ENCODE measurements around the gene SNAI3. TPM values are rescaled to one million over a fixed set of nuclear protein-coding genes. Genes with fewer than 3 reads are reported as not detected.

Gene SNAI3
- total RNA-seq (2021; fragmentation: NEBNext Ultra II Directional; extraction: Animal tissue kit (Norgen Biotek cat#: 25700)): 8.5 and 8.7 TPM in 2 replicates
- 13.3 and 15.8 TPM in 2 replicates for polyA plus RNA-seq (2011; rRNA removed)
- polyA plus RNA-seq (2011; cell fraction: cytosol; rRNA removed): 9.4 TPM
- 11.3 TPM for polyA plus RNA-seq (2011; cell fraction: nucleus; rRNA removed)
- polyA plus RNA-seq (2012, experiment 1 of 2): 5.5 to 8.7 TPM (median 8.3 TPM) in 4 replicates
- polyA plus RNA-seq (2012, experiment 2 of 2): 9.6 TPM
- polyA plus RNA-seq (2013, experiment 1 of 2): 9.0 TPM
- polyA plus RNA-seq (2013, experiment 2 of 2): 9.0 TPM
- 4.3 and 5.2 TPM in 2 replicates for polyA minus RNA-seq (2011; rRNA and poly(A)+ RNA removed)
- 7.3 TPM for polyA minus RNA-seq (2011; cell fraction: cytosol; rRNA and poly(A)+ RNA removed)
- 4.7 TPM for polyA minus RNA-seq (2011; cell fraction: nucleus; rRNA and poly(A)+ RNA removed)
- long read RNA-seq, experiment 1, transcript SNAI3-201 (3 exons, 1,732 nt): major isoform, 9 of 13 reads
- long read RNA-seq, experiment 1, partial matches to known transcripts: 0 of 13 reads
- long read RNA-seq, experiment 1, other reads (novel, unspliced or antisense): 4 of 13 reads
- long read RNA-seq, experiment 2, transcript SNAI3-201 (3 exons, 1,732 nt): major isoform, 5 of 6 reads
- long read RNA-seq, experiment 2, partial matches to known transcripts: 0 of 6 reads
- long read RNA-seq, experiment 2, other reads (novel, unspliced or antisense): 1 of 6 reads

DNA sequence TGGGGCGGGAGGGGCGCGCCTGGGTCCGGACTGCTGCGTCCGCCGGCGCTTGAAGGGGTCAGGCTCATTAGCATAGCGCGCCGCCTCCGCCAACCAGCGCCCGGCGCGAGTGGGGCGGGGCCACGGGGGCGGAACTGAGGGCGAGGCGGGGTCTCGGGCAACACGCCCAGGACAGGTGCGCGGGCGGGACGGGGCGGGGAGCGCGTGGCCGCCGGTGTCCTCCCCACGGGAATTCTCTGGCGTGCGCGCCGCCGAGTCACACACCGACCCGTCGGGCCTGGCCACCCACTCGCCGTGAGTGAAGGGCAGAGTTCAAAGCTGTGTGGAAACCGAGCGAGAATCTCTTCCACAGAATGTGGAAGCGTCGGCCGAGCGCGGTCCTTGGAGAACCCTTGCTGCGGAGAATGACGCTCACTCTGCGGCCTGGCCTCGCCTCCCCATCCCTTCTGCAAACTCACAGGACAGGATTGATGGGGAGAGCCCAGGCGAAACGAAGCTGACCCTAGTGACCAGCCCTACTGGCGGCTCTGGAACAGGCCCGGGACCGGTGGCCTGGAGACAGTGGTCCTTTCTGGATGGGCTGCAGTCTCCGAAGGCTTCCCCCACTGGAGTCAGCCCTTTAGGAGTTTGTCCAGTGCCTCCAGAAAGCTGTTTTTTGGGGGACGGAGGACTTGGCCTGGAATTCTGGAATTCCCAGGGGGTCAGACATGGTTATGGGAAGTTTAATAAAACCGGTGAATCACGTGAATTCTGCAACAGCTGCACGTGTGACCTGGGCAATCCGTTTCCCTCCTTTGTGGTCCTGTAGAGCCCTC lies at the start of gene SNAI3:
TSS of gene SNAI3 (minus strand) at position 69 of the 815 bp plus-strand sequence. CDS start 101 bp downstream, outside the sequence.
- H2BK120ac ChIP-seq (replicated peaks; ENCODE audit: low read depth, low read length): no peak within 1 kb of the TSS
- no peak within 1 kb of the TSS for H3K27ac ChIP-seq (ENCODE audit: low read depth, low read length)
- POLR2A ChIA-PET (ENCODE audit: partially characterized antibody): interaction anchor here (0.6 to 2.3 kb wide), 7 partner anchors 9 to 178 kb away, joined by 3 to 6 read pairs (median 3); no protein-coding TSS in a partner anchor
- 17% methylated on average over 40 of the region's 65 CpGs; no CpG with 5 or more reads in 1 of the 2 experiments for WGBS, 2 experiments (ENCODE audit: extremely low coverage in 1 of 2, insufficient coverage in 1 of 2, insufficient read length in 1 of 2, insufficient replicate concordance in 2 of 2, low coverage in 1 of 2, low lambda C conversion rate in 2 of 2, missing lambda C conversion rate in 1 of 2)
- H3K4me3 ChIP-seq (ENCODE audit: extremely low read depth in 1 of 4, insufficient read depth in 2 of 4, low read depth in 3 of 4, low read length in 4 of 4): peak within 1 kb of the TSS; percentile 61 to 77 (median 69)
- H2BK15ac ChIP-seq (ENCODE audit: low read length): peak within 1 kb of the TSS; percentile 97; the same call in 1 of the 2 replicates
- H3K18ac ChIP-seq (ENCODE audit: extremely low read depth, low read length): peak within 1 kb of the TSS; percentile 78
- peak within 1 kb of the TSS; percentile 69 to 98 for H3K4me2 ChIP-seq (ENCODE audit: insufficient read depth in 1 of 2, low read depth in 2 of 2, low read length in 2 of 2)
- H3K14ac ChIP-seq (ENCODE audit: insufficient read length): no peak within 1 kb of the TSS
- no peak within 1 kb of the TSS for H4K5ac ChIP-seq (ENCODE audit: insufficient read length, low read depth, low read length)
- H4K91ac ChIP-seq (replicated peaks; ENCODE audit: insufficient read length, low read length): peak within 1 kb of the TSS; percentile 12
- H3K27me3 ChIP-seq (replicated peaks in 1 of 4; ENCODE audit: control insufficient read depth in 3 of 4, extremely low read depth in 1 of 4, insufficient read depth in 3 of 4, low read length in 3 of 4): peaks cover 0 to 12% (median 9%) of the 10 kb centered on the region in 4 experiments; a peak in 3 of 7 replicates
- H3K79me2 ChIP-seq (ENCODE audit: control insufficient read depth in 1 of 2, insufficient read depth in 2 of 2, low read length in 2 of 2): no peaks in the 10 kb centered on the region
- peaks cover 0 to 3% of the 10 kb centered on the region in 2 experiments for H4K20me1 ChIP-seq (replicated peaks in 1 of 2; ENCODE audit: control insufficient read depth in 1 of 2, insufficient read depth in 2 of 2, low read length in 2 of 2)
- FAIRE-seq: no peak
- no peak within 1 kb of the TSS for H2AK5ac ChIP-seq (ENCODE audit: low read depth, low read length)
- H3K36me3 ChIP-seq (ENCODE audit: control insufficient read depth in 2 of 4, insufficient read depth in 4 of 4, low read length in 3 of 4): no peaks in the 10 kb centered on the region
- H3K9ac ChIP-seq (replicated peaks in 1 of 4; ENCODE audit: extremely low read depth in 1 of 4, low read depth in 3 of 4, low read length in 3 of 4): peak within 1 kb of the TSS; percentile 13 to 41 (median 22); a peak in 4 of 7 replicates
- no peak within 1 kb of the TSS for H2BK20ac ChIP-seq (ENCODE audit: low read length)
- no peaks in the 10 kb centered on the region for H3K9me3 ChIP-seq (ENCODE audit: insufficient read depth in 2 of 2, low read depth in 1 of 2, low read length in 1 of 2)
- peak within 1 kb of the TSS; percentile 35; the same call in 1 of the 2 replicates for H2BK5ac ChIP-seq (ENCODE audit: low read depth, low read length)
- H3K79me1 ChIP-seq (ENCODE audit: low read depth, low read length): no peaks in the 10 kb centered on the region
- peak; percentile 23 to 98 for DNase-seq (ENCODE audit: low read depth in 1 of 2, low spot score in 2 of 2)
- no peak within 1 kb of the TSS for H3K4ac ChIP-seq (replicated peaks; ENCODE audit: insufficient read length, low read depth, low read length)
- CTCF ChIA-PET (ENCODE audit: partially characterized antibody): interaction anchor here (0.6 to 5.7 kb wide), 11 partner anchors 14 to 738 kb away, joined by 3 to 87 read pairs (median 3); no protein-coding TSS in a partner anchor
- H3K4me1 ChIP-seq (replicated peaks in 1 of 4; ENCODE audit: control insufficient read depth in 3 of 4, insufficient read depth in 4 of 4, low read length in 3 of 4): peaks cover 0 to 8% (median 6%) of the 10 kb centered on the region in 4 experiments; a peak in 6 of 7 replicates
- H3K56ac ChIP-seq (replicated peaks; ENCODE audit: insufficient read length, low read depth, low read length): peak within 1 kb of the TSS; percentile 24
- peak within 1 kb of the TSS; percentile 80; the same call in 1 of the 2 replicates for H2BK12ac ChIP-seq (ENCODE audit: low read depth, low read length)
- peak within 1 kb of the TSS; percentile 35 for H4K8ac ChIP-seq (ENCODE audit: extremely low read depth, insufficient read depth, low read length)
- H3K23me2 ChIP-seq (ENCODE audit: low read depth, low read length): peaks cover 13% of the 10 kb centered on the region; the same call in 1 of the 2 replicates
- H2AFZ ChIP-seq (ENCODE audit: low read length): peak within 1 kb of the TSS; percentile 68; the same call in 1 of the 2 replicates
- H3K23ac ChIP-seq (ENCODE audit: insufficient read length): no peak within 1 kb of the TSS
- TF ChIP-seq ASH2L (IDR thresholded peaks at IDR 0.05; ENCODE audit: low read length): peak; percentile 32
- TF ChIP-seq HDAC2 (IDR thresholded peaks at IDR 0.05; ENCODE audit: borderline replicate concordance in 1 of 2, low read depth in 2 of 2, low read length in 2 of 2): no peak
- TF ChIP-seq BACH1 (IDR thresholded peaks at IDR 0.05; ENCODE audit: low read length): peak; percentile 22; the same call in 1 of the 2 replicates
- no peak for TF ChIP-seq PHF8 (conservative IDR thresholded peaks at IDR 0.05; ENCODE audit: low read depth, low read length)
- no peak for TF ChIP-seq RFX5 (IDR thresholded peaks at IDR 0.05; ENCODE audit: borderline replicate concordance, low read depth, low read length)
- TF ChIP-seq SAP30 (IDR thresholded peaks at IDR 0.05; ENCODE audit: insufficient read depth, insufficient replicate concordance, low read length): no peak

Data from H1 (cell line).